Spleen (tissue), 7 donors: ENCODE results near the gene ZNF652.

Experiments
- CTCF ChIP-seq, 11 experiments: fragments of 200-600 bp in 7 of 11; fragments of 450-650 bp in 4 of 11; sonication (generic) in 4 of 11; IDR thresholded peaks in 8 of 11; conservative IDR thresholded peaks in 3 of 11; 1 replicate in 7 of 11; 2 replicates in 4 of 11; pipeline versions ENCODE4 v1.4.0 to v1.8.0; 2016 to 2021; ENCODE audit warnings: antibody characterized with exemption in 11 of 11, inconsistent platforms in 4 of 11, mild to moderate bottlenecking in 1 of 11
- POLR2AphosphoS5 ChIP-seq, 3 donors: sonication (generic); formaldehyde crosslinking; IDR thresholded peaks; one replicate each; pipeline ENCODE4 v1.5.1; 2017; ENCODE audit warnings: antibody characterized with exemption in 3 of 3
- donor health status: DM: no; HTN: no; CAD: no; lungs with moderate emphysema.
- donor health status: DM: no; HTN: no; CAD: no.
- donor health status: DM: no; HTN: no; CAD: no.

GRCh38 chr17:49343273-49343672, 18.8 kb downstream of the ZNF652 start:
- TF ChIP-seq CTCF (IDR thresholded peaks at IDR 0.05 in 8 of 11, conservative IDR thresholded peaks at IDR 0.05 in 3 of 11) (no peak), POLR2AphosphoS5 (IDR thresholded peaks at IDR 0.05) (no peak)
